Left forelimb (tissue), 1 donor: ENCODE results near the gene RYR3.
"Not testable (repeated sequence)": the region's sequence is repeated elsewhere in the genome, so short reads cannot be mapped to it uniquely, and the experiment has no call there.

Experiments
- DNase-seq: peaks from one replicate; pipeline ENCODE4 v3.0.0-alpha.2; 2018; ENCODE audit warnings: low spot score

RYR3 gene

DNA sequence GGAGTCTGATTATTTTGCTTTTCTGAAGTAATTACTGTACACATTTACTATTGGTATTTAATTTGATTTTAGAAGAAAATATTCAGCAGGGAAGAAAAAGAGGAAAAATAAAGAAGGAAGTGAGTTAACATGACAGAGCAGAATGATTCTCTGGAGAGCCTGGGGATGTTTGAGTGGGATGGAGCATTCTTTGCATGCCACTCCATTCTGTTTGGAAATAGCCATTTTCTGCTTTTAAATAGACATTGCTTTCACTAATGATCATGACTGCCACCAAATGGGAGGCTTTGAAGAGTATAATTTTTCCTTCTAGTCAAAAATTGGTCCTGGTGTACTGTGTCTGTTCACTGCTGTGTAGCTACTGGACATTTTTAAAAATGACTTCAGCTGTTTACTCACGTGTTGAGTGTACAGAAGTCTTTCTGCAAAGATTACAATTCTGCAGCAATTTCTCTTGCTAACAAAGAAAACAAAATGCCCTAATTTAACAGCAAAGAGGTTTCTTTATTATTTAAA lies 196.1 kb downstream of the RYR3 start:
- no peak for DNase-seq

DNA sequence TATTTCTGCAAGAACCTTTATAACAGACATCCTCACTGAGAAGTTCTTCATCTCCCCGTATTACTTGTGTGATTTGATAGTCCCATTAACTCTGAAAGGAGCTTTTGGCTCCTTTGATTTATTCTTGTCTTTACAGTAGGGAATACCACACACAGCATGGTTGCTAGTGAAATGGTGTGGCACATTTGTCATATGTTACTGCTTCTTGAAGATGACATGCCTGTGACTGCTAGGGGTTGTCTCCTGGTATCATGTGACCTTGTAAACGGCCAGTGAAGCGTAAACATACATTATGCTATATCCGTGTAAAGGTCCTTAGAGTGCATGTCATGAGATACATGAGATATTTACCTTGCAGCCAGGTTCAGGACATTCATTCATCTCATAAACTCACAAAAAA lies 197.9 kb downstream of the RYR3 start:
- DNase-seq: no peak

DNA sequence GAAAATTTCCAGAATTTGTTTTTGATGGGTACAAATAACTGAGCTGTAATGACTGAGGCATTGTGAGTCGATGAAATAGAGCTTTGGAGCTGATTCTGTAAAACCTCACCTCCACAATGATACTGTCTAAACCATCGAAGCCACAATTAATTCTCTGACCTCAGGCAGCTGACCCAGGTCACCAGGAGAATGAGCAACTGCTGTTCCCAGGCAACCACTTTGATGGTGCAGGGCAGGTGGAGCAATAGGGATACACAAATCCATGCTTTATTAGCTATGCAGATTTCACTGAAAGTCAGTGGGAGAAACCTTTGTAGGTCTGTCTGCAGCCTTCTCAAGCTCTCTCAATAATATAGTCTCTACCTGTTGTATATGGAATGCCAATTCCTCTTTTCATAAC lies 204.4 kb downstream of the RYR3 start:
- no peak for DNase-seq

DNA sequence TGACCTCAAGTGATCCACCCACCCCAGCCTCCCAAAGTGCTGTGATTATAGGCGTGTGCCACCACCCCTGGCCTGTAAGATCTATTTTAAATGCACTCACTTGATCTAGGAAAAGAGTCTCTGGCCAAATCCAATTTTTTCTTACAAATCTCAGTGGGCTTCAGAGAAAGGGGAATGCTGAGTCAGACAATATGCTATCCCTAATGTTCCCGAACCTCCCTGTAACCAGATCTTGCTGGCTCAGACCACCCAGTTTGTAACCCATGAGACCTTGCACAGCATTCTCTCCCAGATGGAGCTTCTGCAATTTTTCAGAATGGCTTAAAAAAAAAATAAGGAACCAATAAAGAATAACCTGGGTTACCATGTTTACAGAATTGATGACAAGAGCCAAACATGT lies 205.8 kb downstream of the RYR3 start:
- no peak for DNase-seq

DNA sequence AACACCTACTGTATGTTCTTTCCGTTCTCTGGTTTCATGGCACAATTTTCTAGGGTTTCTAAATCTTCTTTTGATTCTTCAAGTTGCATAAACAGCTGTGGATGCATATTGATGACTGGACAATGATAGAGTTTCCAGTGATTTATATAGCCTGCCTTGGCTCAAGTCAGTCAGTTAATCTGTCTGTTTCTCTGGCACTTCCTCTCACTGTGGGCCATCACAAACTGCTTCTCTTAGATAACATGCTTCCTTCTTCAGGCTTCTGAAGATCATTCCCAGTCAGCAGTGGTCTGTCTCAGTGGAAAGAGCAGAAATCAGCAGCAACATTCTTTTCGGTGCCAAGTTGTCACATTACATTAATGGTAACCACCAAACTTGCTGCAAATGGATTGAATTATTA lies 207.2 kb downstream of the RYR3 start:
- no peak for DNase-seq

DNA sequence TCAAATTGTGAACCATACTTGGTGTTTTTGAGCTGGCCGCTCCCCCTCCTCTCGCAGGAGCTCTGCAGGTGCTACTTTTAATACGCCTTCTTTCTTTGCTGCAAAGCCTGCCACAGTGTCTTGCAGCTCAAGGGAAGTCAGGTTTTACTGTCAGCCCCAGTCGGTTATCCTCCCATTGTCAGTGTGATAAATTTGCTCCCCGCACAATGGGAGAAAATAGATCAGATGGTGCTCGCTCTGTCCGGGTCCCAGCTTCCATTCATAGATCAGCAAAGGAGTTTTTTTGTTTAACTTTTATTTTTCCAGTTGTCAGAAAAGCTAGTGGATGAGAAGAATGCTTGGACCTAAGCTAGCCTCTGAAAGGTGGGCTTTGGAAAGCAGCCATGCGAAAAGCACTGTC lies 207.7 kb downstream of the RYR3 start:
- DNase-seq: no peak

DNA sequence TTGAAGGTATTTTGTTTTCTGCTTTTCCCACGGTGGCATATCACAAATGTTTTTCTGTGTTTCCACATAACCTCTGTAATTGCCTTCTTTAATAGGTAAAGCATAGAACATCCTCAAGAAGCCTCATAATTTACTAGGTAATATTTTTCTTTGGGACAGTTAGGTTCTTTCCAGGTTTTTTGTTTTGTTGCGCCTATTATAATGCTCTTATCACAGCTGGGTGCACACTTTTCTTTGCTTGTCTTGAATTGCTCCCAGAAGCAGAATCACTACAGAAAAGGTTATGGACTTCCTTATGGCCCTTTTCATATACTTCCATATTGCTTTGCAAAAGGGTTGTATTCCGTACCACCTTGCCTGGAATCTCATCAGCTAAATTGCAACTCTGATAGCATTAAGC lies 213.5 kb downstream of the RYR3 start:
- DNase-seq: no peak

DNA sequence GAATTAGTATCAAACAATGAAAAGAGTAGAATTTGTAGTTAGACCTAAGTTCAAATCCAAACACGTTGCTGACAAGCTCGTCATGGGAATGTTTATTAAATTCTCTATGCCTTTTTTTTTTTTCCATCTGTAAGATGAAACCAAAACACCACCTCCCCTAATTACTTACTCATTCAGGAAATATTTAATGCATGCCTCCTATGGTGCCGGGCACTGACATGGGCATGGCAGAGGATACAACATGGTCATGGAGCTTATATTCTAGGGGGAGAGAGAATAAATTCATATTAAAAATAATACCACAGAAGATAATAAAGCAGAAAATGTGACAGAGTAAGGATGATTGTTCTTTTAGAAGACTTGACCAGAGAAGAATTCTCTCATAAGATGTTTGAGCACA lies 215.8 kb downstream of the RYR3 start:
- DNase-seq: no peak

DNA sequence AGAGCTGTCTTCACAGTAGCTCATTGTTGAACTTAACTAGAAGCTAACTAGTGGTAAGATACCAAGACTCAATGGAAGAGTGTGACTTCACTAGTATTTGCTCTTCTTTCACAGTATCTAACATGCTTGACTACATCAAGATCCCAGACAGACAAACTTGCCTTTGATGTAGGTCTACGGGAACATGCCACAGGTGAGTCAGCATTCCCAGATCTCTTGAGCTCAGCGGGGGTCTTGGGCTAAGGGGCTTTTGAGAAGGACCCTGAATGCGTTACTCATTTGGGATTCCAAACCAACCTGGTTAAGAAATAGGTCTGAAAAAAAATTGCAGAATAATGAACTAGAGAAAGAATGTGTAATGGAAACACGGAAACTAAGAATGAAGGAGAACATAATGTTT lies 222.4 kb downstream of the RYR3 start:
- no peak for DNase-seq

DNA sequence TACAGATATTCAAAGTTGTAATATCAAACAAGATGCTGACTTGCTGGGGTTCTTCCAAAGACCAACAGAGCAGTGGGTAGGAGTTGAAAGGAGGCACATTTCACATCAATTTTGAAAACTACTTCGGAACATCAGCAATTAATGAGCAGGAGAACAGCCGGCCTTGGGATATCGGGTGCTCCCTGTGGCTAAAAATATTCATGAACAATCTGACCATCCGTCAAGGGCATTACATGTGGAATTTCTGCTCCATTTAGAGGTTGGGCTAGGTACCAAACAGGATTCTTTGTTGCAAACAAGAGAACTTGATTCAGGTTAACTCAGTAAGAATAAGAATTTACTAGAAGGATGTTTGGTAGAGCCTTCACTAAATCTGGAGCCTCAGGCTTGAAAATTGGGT lies 223.9 kb downstream of the RYR3 start:
- no peak for DNase-seq

DNA sequence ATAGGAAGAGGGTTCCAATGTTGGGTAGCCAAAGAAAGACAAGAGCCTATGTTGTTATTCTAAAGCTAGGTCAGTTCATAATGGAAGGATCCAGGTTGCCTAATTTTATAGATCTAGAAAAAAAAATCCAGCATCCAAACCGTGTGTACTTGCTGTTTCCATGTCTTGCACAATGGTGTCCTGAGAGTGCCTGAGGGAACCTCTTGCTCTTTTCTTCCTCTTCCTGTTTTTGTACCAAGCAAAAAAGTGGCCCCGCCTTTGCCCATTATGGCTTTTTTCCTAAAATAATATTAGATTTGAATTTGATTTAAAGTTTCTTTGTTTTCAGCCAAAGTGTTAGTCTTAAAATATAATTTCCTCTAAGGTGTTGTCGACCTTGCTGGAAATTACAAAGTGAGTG lies 224.4 kb downstream of the RYR3 start:
- DNase-seq: no peak

DNA sequence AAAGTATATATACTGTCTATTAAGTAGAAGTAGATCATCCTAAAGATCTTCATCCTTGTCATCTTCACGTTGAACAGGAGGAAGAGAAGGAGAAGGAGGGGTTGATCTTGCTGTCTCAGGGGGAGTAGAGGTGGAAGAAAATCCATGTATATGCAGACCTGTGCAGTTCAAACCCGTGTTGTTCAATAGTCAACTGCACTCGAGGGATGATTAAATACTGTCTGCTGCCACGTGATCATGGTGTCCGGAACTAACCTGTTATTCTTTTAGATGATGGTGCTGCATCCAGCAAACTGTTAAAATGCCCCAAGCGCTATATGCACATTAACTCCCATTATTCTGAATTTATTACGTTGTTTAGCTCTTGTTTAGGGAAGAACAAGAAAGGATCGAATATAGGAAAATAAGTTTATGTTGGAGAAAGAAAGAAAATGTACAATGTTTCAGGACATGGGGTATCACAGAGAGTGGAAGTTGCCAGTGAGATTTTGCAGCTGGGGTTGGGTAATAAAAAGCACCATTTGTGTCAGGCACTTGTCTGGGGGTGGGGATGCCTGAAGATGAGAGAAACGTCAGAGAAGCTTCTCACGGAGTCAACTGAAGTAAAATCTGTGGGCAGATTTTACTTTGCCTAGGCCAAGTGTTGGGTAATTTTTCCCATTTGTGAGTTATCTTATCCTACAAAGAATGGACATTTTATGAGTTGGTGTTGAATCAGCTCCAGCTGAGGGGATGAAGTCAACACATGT lies 229.2 kb downstream of the RYR3 start:
- no peak for DNase-seq

DNA sequence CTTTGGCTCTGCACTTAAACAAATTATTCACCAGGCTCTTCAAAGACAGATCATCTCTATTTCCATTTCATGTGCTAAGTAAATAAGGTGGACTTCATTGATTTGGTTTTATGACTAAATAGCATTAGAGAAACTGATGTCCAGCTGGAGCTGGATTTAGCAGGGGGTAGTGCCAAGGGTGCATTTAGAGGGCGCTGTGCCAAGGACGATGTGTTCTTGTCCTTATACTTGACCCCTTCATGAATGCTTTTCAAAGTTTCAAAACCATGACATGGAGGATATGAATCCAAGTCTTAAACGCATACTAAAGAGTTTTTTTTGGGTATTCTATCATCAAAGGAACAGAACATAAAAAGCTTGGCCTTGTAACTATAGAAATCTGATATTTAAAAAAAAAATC lies 233.2 kb downstream of the RYR3 start:
- no peak for DNase-seq

DNA sequence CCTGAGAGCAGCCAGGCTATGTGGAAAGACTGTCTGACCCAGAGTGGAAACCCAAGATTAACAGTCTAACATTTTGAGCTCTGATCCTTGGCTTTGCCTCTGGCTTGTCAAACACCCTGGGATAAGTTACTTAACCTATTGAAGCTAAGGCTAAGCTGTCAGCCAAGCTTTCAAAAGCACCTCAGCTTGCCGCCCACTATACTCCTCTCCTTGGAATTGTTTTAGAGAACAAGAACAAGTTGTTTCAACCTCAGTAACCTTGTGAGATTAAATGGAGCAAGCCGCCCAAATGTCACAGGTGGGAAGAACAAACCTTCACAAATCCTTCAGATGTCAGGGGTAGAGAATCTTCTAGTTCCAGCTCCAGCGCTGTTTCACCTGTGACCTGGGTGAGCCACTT lies 235.1 kb downstream of the RYR3 start:
- no peak for DNase-seq

DNA sequence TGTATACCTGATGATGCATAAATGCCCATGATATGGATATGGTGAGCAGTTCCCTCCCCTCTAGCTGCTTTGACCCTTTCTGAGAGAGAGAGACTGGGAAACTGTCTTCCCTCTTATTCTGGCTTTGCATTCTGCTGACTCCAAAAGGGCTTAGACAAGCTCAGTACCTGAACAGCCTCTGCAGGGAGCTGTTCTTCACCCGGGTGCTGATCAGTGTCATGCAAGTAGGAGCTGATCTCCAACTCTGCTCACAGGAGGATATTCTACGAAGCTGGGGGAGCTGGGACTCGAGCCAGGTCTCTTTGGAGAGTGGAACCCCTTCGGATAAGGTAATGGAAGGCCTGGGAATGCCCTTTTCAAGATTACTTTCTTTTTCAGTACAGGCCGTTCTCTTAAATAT lies 237.1 kb downstream of the RYR3 start:
- DNase-seq: peak; percentile 73

DNA sequence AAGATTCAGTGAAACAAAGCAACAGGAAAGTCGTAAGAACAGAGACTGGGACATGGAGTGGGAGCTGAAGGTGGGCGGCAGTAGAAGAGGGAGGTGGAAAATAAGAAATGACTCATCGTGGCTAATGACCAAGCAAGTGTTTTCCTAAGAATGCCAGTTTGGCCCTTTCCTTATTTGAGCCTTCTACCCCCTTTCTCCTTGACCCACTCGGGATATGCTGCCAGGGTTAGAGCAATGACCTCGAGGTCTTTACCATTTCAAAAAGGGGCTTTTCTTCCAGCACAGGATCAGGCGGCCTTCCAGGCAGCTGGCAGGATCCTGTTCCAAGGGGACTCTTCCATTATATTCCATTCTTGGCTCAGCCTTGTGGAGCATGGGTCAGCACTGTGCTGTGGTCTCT lies 241.1 kb downstream of the RYR3 start:
- DNase-seq: no peak

DNA sequence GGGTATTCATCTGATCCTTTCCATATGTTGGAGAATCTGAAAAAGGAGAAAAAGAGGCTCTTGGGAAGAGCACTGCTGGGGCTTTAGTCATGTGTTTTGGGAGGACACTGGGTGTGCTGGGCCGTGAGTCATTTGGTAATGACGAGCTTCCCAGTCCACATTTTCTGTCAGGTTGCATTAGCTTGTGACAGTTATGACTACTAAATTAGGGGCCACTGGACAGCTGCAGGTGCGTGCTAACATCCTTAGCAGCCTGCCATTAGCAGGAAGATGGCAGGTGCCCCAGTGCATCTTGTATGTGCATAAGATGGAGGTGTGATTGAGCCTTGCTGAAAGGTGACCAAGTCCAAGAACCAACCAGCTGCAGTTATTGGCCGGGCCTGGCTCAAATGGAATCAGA lies 242.4 kb downstream of the RYR3 start:
- DNase-seq: no peak

DNA sequence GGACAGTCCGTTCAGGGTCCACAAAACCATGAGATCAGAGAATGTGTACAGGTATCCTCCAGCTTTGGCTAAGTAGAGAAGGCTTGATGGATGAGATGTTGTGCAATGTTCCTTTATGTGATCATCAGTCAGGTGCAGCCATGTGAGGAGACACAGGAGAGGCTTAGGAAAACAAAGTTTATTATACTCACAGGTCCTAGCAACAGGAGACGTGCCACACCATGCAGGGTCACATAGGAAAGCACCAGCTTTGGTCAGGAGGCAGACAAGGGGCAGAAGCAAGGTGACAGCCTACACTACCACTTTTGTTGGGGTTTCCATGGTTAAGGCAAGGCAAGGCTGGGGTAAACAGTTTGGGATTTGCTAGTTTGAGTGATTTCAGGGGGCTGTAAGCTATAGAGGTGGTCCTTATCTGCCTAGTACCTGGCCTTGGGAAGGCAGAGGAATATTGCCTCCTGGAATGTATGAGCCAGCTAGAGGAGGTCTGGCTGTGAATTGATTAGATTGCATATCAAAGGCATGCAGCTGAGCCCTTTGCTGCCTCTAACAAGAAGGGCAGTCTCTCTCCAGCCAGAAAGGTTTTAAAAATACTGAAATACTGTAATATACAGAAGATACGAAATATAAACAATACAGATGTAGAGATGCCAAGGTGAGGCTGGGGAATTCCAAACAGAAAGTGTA lies 248.6 kb downstream of the RYR3 start:
- DNase-seq: no peak

DNA sequence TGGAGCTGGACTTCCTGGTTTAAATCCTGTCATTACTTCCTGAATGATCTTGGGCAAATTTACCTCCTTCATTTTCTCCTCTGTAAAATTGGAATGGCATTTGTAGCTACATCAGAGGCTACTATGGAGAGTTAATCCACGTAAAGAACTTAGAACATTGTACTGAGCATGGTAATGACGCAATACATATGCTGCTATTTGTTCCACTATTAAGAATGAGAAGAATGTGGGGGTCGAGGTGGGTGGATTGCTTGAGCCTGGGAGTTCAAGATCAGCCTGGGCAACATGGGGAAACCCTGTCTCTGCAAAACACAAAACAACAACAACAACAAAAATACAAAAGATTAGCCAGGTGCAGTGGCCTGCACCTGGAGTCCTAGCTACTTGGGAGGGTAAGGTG lies 250.6 kb downstream of the RYR3 start:
- no peak for DNase-seq

DNA sequence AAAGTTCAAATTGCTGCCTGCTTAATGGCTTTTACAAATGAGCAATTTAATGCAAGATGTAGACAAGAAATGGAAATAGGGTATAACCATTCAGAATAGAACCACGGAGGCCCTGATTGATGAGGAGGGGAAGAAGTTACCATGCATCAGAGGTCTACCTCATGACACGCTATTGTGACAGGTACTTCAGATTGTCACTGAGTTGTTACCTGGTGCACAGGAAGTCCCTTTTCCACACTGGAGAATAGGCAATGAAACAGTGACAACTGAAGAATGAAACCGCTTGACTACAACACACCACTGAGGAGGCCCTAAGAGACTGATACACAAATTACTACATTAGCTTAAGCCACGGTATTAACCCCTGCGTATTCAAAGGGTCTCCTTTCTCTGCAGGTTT lies 251.2 kb downstream of the RYR3 start:
- DNase-seq: no peak

DNA sequence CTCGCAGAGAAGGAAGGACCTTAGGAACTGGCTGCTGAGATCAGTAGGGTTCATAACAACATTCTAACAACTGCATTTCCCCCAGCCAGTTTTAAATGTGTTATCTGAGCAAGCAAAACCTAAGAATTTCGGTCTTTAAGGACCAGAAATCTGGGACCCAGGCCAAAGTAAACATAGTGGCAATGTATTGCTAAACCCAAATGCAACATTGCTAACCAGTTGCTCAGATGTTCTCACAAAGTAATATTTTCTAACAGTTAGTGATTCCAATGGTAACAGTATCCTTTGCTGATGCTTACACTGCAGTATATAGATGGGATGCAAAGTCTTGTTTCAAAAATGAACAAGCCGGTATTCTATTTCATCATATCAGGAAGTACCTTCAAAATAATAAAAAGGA lies 254.3 kb downstream of the RYR3 start:
- DNase-seq: no peak

DNA sequence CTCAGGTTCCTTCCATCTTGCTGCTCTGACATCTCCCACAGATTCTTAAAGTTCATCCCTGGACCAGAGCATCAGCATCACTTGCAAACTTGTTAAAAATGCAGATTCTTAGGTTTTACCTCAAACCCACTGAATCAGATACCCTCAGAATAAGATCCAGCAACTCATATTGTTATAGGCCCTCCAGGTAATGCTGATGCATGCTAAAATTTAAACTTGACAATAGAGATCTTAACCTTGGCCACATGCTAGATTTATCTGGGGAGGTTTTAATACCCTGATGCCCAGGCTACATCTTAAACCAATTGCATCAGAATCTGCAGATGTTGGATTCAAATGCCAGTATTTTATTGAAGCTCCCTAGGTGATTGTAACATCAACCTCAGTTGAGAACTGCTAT lies 256.9 kb downstream of the RYR3 start:
- no peak for DNase-seq

DNA sequence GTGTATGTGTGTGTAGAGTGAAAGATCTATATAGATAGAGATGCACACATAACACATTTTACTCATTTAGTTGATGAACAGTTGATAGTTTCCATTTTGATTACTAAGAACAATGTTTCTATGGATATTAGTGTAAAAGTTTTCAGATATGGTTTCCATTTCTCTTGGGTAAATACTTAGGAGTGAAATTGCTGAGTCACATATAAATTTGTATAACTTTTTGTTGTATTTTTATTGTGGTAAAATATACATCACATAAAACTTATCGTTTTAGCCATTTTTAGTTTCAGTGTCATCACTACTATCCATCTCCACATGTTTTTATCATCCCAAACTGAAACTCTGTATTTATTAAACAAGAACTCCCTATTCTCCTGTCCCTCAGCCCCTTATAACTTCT lies 258.3 kb downstream of the RYR3 start:
- DNase-seq: no peak

DNA sequence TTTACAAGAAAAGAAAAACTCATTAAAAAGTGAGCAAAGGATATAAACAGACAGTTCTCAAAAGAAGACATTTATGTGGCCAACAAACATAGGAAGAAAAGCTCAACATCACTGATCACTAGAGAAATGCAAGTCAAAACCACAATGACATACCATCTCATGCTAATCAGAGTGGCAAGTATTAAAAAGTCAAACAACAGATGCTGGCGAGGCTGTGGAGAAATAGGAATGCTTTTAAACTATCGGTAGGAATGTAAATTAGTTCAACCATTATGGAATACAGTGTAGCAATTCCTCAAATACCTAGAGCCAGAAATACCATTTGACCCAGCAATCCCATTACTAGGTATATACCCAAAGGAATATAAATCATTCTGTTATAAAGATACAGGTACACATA lies 267.1 kb downstream of the RYR3 start:
- not testable (repeated sequence) for DNase-seq
